NCI-H748 treated with DMSO at 0.1 percent for 48 hours (cell line): ENCODE measurements around the gene PNMA8C.

Experiments used
- DNase-seq: peaks from one replicate; lab custom pipeline; 2025; lab: John Stamatoyannopoulos, UW

The PNMA8C gene

DNA sequence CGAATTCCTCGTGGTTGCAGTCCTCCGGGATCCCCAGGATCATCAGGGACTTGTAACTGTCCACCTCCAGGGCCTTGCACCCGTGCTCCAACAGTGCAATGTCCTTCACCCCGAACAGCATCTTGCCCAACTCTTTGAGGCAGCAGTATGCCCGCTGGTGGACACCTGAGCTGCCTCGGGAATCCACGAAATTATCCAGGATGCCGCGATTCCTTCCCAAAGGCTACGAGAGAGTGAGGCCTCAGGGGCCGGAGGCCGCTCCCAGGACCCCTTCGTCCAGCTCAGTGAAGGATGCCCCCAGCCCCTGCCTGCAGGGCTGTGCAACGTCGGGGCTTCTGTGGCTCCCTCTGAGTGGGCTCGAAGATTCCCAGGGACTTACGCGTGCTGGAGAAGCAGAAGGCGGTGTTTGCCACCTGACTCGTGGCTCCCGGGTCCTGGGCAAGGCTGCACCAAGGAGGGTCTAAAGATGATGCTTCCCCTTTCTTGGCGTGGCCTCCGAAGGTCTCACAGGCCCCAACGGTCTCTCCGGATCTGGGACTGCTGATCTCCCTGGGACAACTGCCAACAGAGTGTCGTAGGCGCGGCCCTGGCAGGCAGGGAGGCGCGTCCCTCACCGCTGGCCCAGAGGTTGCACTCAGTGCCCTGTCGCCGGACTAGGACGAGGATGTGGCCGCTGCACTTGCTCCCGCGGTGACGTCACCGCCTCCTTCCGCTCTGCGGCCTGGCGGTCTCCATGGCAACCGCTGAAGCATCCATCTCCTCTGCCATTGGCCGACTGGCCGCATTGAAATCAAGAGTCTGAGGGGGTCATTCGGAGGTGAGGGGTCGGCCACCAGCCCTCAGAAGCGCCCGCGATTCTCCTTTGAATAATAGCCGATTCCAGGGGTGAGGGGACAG, at the start of gene PNMA8C:
Gene PNMA8C, minus strand, starts transcription at position 698 of the 897 bp plus-strand sequence. Its CDS starts 577 bp downstream, at position 121.
- peak; percentile 86 for DNase-seq

DNA sequence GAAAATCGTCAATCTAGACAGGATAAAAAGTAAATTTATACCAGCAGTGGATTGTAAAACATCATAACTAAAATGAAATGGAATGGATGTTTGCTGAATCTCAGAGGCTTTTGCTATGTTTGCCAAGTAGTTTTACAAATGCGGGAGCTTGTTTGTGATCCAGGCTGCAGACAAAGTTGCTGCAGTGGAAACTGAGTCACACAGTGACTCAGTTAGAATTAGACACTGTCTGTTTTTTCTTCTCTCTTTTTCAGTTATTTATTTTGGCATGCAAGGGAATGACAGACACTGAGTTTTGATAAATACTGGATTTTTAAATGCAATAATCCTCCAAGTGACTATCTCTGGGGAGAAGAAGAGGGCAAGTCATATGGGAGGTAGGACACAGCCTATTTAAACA, 47.2 kb upstream of the PNMA8C start:
- DNase-seq: no peak

DNA sequence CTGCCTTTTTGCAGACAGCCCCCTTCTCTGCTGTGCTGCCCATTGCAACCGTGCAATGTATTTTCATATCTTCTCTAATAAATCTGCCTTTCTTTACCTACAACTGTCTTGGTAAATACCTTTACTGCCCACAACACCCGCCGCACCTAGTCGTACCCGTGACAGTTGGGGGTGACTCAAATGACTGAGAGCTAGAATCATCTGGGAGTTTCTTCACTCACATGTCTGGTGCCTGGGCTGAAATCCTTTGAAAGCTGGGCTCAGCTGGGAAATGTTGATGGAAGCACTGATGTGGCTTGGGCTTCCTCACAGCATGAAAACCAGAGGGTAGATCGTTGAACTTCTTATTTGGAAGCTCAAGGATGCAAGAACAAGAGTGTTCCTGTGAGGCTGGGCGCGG, 45.5 kb upstream of the PNMA8C start:
- no peak for DNase-seq

DNA sequence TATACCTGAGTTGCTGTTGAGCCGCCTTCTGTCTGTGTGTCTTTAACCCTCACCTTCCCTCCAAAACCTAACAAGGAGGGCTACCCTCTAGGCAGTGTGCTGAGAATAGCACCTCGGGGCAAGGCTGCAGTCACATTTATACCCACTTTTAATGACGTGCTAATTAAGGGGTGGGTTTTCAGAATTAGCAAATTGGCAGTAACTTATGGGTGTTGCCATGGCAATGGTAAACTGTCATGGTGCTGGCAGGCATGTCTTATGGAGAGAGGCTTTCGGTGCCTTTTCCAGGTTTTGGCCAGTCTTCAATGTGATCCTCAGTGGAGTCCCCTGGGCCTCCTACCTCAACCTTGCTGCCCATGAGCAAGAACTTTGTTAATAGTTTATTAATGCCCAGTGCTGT, 43.9 kb upstream of the PNMA8C start:
- no peak for DNase-seq

DNA sequence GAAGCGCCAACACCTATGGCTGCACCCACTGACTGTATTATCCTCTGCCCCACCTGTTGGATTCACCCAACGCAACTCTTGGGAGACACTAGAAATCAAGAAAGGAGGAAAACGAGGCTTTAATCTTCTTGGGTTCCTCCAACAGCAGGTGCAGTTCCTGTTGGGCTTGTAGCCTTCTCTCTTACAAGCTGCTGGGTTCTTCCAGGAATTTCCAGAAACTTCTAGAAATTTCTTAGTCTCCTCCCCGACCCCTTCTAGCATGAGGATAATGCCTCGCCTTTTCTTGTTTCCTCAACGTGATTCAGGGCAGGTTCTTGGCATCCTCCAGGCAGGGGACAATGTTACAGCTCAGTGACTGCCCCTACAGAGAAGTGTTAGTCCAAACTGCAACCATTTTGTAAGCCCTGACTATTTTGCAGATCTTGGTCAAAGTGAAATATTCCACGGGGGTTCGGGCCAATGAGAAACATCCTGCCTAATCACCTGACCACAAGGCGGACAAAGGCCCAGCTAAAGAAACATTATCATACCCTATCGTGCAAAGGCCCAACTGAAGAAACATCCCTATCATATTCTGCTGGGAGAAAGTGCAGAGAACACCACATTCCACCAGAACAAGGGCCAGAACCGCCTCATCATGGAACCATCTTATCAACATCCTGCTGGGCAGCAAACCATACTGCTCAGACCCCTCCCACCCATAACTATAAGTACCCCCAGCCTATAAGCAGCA, 43.2 kb upstream of the PNMA8C start:
- DNase-seq: no peak

DNA sequence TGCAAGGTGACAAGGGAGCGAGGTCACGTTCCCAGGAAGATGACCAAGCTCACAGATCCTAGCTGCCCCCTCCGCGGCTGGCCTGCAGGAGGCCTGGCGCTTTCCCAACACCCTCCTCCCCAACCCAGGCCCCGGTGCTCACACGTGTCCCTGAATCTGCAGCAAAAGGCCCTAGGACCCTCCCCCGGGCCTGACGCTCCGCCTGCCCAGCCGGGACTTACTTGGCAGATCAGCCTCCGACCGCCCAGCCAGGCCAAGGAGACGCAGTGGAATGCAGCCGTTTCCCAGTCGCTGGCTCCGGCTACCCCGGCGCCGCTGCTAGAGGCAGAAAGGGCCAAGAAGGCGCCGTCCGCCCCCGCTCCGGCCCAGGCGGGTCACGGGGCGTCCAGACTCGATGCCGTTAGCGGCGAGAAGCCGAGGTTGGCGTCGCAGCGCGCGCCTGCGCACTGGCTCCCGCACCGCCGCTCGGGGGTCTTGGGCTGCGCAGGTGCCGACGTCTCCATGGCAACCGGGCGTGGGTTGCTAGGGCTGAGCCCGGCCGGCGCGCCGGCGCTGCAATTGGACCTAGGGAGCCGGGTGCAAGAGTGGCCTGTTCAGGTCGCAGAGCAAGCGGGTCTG, 42.5 kb upstream of the PNMA8C start, which contains the start of gene PNMA8A:
Gene PNMA8A, minus strand, starts transcription at position 448 of the 618 bp plus-strand sequence. CDS start 528 bp downstream, outside the sequence.
- DNase-seq: peak; percentile 94

DNA sequence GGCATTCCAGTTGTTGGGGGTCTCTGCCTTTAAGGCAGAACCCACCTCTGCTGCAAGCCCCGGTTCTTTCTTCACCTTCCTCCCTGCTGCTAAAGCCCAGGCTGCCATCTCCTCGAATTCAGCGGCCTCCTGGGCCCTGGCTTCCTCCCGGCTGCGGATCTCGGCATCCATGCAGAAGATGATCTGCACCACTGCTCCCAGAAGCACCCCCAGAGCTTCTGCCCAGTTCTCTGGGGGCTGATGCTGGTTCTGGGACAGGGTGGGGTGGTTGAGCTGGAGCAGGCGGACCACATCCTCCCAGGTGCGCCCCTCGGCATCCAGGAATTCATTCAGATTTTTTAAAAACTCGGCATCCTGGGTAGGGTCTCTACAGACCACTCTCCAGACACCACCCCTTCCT, 41.6 kb upstream of the PNMA8C start:
- DNase-seq: no peak

DNA sequence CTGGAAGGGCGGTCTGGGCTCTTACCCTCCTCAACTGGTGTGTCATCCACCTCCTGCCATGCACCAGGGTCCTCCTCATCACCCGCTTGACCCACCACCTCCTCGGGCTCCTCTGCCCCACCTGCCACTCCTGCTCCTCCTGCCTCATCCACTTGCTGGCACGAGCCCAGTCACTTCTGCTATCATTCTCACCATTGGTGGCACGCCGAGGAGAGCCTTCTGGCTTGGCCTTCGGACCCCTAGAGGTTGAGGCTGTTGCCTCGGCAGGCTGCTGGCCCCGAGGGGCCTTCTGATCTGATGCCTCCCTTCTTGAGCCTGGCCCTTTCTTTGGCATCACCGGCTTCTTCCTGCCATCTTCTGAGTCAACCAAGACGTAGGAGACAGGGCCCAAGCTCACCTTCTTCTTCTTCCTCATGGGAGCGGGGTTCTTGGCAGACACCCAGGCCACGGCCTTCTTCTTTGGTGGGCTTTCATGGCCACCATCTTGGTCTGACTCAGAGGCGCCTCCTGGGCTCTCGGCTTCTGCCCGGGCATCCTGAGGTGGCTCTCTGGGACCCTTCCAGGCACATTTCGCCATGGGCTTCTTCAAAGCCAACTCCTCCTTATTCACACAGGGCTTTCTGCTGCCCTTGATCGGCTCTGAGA, 40.9 kb upstream of the PNMA8C start:
- no peak for DNase-seq

DNA sequence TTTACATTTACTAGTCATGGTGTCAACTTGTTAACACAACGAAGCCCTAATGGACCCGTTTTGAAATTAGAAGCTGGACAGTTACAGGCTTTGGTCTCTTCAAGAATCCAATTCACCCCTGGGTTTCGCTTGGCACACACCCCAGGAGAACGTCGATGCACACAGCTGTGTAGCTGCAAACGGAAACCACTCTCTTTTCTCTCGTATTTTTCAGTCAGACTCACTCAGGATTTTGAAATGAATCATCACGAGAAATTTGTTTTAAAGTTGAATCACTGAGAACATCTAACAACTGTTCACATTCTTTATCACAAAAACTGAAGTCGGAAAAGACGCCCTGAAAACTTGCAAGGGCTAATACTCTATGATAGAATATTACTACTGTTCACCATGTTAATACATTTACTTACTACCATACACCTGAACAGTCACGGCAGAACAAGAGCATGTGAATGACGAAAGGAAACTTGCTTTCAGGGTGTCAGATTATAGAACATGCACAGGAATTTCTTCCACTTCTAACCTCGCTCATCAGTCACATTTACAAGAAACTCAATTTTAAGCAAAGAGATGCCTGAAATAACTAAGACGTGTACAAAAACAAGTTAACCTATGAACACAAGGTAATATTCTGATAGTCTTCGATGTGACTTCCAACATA, 37.9 kb upstream of the PNMA8C start:
- no peak for DNase-seq

DNA sequence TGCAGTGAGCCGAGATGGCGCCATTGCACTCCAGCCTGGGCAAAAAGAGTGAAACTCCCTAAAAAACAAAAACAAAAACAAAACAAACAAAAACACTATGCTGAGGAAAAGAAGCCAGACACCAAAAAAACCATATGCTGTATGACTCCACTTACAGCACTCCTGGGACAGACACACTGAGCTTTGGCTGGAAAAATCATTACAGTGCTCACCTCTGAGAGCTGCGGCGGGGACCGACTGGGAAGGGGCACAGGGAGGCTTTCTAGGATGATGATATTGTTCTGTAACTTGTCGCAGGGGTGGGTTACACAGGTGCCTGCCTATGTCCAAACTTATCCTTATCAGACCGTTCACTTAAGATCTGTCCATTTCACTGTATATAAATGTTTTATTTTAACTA, 34.8 kb upstream of the PNMA8C start:
- DNase-seq: no peak

DNA sequence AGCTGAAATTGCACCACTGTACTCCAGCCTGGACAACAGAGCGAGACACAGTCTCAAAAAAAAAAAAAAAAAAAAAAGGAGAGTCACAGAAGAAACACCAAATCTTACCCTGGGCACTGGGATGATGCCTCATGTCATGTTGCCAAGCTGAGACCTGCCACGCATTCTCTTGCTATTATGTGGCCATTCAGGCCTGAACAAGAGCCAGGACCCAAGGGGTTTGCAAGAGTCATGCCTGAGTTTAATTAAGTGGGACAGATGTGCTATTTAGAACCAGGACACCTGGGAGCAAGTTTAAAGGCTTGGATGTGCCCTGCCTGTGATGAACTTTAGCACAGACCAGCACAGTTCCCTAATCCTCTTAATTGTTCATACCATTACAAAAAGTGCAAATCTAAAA, 32.8 kb upstream of the PNMA8C start:
- no peak for DNase-seq

DNA sequence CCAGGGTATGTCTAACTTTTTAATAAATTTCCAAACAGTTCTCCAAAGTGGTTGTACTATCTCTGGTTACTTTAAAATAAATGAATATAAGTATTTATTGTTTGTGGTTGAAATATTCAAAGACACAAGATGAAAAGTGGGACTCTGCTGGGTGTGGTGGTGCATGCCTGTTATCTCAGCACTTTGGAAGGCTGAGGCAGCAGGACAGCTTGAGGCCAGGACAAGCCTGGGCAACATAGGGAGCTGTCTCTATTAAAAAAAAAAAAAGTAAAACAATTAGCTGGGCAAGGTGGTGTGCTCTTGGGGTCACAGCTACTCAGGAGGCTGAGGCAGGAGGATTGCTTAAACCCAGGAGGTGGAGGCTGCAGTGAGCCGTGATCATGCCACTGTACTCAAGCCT, 32.2 kb upstream of the PNMA8C start:
- no peak for DNase-seq

DNA sequence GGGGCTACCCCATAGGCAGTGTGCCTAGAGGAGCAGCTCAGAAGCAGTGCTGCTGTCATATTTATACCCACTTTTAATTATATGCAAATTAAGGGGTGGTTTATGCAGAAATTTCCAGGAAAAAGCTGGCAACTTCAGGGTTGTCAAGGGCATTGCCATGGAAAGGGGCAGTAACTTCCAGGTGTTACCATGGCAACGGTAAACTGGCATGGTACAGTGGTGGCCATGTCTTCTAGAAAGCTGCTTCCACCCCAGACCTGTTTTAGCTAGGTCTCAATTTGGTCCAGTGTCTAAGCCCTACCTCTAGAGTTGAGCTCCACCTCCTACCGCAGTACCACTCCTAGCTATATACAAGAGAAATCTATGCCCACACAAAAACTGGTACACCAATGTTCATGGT, 31.3 kb upstream of the PNMA8C start:
- DNase-seq: no peak

DNA sequence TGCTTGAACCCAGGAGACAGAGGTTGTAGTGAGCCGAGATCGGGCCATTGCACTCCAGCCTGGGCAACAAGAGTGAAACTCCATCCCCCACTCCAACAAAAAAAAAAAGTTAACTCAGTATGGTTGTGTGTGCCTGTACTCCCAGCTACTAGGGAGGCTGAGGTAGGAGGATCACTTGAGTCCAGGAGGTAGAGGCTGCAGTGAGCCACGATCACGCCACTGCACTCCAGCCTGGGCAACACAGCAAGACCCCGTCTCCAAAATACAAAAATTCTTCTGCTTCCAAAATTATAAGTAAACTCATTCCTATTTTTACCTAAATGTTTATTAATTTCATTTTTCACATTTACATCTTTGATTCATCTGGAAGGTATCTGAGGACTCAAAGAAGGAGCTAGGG, 28.2 kb upstream of the PNMA8C start:
- no peak for DNase-seq

DNA sequence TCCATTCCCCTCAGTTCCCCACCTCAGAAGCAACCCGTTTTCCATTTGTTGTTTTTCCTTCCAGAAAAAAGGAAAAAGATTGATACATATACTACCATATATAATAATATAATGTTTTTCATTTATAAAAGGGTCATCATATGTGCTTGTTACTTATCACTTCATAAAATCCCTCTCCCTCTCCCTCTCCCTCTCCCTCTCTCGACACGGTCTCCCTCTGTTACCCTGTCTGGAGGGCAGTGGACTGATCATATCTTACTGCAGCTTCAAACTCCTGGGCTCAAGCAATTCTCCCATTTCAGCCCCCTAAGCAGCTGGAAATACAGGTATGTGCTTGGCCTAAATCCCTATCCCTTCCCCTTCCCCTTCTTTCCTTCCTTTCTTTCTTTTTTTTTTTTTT, 25.5 kb upstream of the PNMA8C start:
- DNase-seq: no peak

DNA sequence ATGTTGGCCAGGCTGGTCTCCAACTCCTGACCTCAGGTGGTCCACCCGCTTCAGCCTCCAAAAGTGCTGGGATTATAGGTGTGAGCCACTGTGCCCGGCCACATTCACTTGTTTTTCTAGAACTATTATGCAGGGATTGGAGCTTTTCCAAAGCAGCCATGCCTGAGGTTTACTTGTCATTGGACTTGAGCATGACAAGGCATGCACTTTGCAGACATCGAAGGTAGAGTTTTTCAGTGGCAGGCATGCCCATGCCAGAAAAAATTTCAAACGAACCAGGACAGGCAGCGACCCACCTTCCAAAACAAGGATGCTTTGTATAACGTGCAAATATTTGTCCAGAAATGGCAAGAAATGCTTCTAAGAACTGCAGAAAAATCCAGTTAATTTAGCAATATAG, 24.9 kb upstream of the PNMA8C start:
- no peak for DNase-seq

DNA sequence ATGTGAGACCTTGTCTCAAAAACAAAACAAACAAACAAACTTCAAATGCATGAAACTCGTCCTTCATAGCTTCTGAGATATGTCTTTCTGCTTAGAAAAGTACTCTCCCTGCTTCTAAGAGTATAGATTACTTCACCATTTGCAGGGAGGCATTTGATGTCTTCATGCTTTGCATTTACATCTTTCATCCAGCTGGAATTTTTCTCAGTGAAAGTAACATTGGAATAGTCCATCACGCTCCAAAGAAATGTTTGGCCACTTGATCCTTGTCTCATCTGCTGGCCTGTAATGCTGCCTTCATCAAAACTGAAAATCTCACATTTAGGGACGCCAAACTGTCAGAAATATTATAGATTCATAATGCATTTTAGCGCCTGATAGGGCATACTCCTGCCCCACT, 23.4 kb upstream of the PNMA8C start:
- DNase-seq: no peak

DNA sequence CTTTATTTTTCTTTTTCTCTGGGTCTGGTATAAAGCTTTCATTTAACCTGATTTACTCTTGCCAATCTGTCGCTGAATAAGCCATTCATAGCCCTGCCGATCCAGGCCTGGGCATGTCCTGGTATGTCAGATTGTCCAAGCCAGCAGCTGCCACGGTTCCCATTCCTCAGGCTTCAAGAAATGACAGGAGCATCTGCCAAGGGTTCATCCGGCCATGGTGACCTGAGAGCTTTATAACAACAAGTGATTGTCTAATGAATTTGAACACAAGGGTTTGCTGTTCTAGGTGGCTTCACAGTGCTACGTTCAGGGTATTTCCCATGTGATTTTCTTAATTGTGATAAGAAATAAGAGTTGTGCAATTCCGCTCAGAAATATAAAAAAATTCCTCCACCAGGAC, 22.6 kb upstream of the PNMA8C start:
- no peak for DNase-seq

DNA sequence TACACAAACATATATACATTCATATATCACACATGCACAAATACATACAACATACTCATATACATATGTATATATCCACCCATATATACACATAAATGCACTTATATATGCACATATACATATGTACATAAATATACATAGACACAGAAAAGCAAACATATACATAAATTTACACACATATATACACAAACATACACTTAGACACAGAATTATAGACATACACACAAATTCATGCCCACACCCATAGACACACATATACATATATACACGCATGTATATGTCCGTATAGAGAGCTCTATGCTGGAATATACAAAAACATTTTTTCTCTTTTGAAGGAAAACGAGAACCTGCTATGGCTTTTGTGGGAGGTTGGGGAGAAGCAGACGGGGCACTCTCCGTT, 22.0 kb upstream of the PNMA8C start:
- no peak for DNase-seq

DNA sequence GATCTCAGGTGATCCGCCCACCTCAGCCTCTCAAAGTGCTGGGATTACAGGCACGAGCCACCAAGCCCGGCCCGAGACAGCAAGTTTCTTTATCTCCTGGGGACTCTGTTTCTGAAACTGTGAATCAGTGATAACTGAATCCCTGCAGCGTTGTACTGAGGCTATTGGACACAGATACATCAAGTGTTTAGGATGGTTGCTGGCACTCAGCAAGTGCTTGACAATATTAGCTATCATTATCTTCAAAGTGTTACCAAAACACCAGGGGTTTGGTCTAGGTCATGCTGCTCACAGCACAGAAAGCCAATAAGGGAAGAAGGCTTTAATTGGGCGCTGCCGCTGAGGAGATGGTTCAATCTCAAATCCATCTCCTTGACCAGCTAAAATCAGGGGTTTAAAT, 20.5 kb upstream of the PNMA8C start:
- DNase-seq: peak; percentile 27

DNA sequence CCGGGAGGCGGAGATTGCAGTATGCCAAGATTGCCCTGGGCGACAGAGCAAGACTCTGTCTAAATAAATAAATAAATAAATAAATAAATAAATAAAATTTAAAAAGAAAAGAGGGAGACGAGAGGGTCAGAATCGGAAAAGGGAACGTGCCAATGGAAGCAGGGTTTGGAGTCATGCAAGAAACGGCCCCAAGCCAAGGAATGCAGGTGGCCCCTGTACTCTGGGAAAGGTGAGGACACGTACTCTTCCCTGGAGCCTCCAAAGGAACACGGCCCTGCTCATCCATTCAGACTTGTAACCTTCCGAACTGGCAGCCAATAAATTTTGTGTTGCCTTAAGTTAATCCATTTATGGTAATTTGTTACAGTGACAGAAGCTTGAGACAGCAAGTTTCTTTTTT, 19.9 kb upstream of the PNMA8C start:
- no peak for DNase-seq

DNA sequence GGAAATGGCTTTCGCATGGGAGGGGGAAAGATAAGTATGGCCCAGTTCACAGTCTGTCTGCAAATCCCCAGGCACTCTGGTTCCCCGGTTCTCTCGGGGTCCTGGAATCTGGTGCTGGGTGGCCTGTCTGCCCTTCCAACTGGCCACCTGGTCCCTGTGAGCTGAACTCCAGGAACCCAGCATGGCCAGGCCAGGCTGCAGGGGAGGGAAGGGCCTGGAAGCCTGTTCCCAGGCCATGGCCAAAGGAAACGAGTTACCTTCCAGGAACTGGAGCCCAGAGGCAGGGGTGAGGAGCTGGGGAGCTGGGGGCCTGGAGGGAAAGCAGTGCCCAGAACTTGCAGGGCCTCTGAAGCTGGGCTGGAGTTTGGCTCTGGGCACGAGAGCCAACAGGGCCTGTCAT, 19.1 kb upstream of the PNMA8C start:
- DNase-seq: no peak
